Astrocyte (in vitro differentiated cells and primary cell): Measurements from ENCODE around the gene NMB. TPM values are rescaled to one million over a fixed set of nuclear protein-coding genes. Genes with fewer than 3 reads are reported as not detected.

Source experiments
- total RNA-seq: library from RNA; stranded (reverse); gene quantifications from 2 replicates; pipeline ENCODE4 v1.2.1, GENCODE V29; 2021

The NMB gene
- total RNA-seq, 1 donor from 2014 or later, result 6.4 TPM

Other genes starting within 250 kb of the NMB start
- gene ZSCAN2, start 57.2 kb downstream of the NMB start, total RNA-seq, result 13.5 and 16.2 TPM in 2 replicates
- 22.1 and 23.9 TPM in 2 replicates for gene WDR73, start 3.9 kb downstream of the NMB start, total RNA-seq
- gene SEC11A, start 57.9 kb upstream of the NMB start, total RNA-seq, result 187 and 198 TPM in 2 replicates
- 25.1 and 25.5 TPM in 2 replicates for gene ZNF592, start 90.4 kb upstream of the NMB start, total RNA-seq
- 6.8 and 9.1 TPM in 2 replicates for gene ALPK3, start 159.2 kb upstream of the NMB start, total RNA-seq
- gene SLC28A1, start 226.5 kb upstream of the NMB start, total RNA-seq, result not detected in 2 replicates